Nephron (organoid): ENCODE measurements around the gene DMRTB1.

Source experiments
- H3K27ac Mint-ChIP-seq, 3 experiments: 2 replicates each; pipeline ENCODE4 v1.8.0; 2020; ENCODE audit warnings: mixed read lengths in 3 of 3, mild to moderate bottlenecking in 2 of 3, moderate library complexity in 1 of 3
- H3K27me3 Mint-ChIP-seq: 2 replicates; pipeline ENCODE4 v1.8.0; 2021; ENCODE audit warnings: low read depth, mild to moderate bottlenecking, moderate library complexity, mixed read lengths
- H3K36me3 Mint-ChIP-seq: 2 replicates; pipeline ENCODE4 v1.8.0; 2020; ENCODE audit warnings: low read depth, mixed read lengths
- H3K4me1 Mint-ChIP-seq: 2 replicates; pipeline ENCODE4 v1.8.0; 2020; ENCODE audit warnings: mixed read lengths
- H3K4me3 Mint-ChIP-seq, 3 experiments: 2 replicates each; pipeline ENCODE4 v1.8.0; 2020; ENCODE audit warnings: mild to moderate bottlenecking in 3 of 3, mixed read lengths in 3 of 3, moderate library complexity in 2 of 3
- H3K9me3 Mint-ChIP-seq: 2 replicates; pipeline ENCODE4 v1.8.0; 2020; ENCODE audit warnings: mixed read lengths
- CTCF ChIP-seq, 3 experiments: fragments of 200-600 bp; sonication (generic); IDR thresholded peaks; one replicate each; pipeline ENCODE4 v1.5.0; 2021; ENCODE audit warnings: antibody characterized with exemption in 3 of 3; ENCODE audit not compliant: unreplicated experiment in 3 of 3

Gene DMRTB1

DNA sequence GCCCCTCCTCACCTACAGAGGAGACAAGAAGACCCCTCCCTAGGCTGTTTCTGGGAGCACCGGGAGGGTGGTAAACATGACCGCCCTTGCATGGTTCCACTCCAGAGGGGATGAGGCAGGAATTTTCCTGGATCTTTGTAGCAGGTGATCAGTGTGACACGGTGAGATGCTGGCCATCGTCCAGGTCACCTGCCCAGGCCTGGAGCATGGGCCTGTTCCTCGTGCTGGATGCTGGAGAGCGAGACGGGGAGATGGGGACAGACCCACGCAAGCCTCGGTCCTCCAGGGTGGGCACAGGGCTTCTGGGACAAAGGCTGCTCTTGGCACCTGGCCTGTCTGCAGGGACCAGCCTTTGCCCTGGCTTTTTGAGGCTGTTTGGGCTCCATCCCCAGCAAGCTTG lies 46.2 kb downstream of the DMRTB1 start:
- no peaks in the 10 kb centered on the region for H3K36me3 Mint-ChIP-seq
- no peak for TF ChIP-seq CTCF (IDR thresholded peaks at IDR 0.05; ENCODE audit: unreplicated experiment in 3 of 3)
- no peak overlapping the region for H3K27ac Mint-ChIP-seq
- no peaks in the 10 kb centered on the region for H3K9me3 Mint-ChIP-seq
- H3K4me1 Mint-ChIP-seq: peaks cover 16% of the 10 kb centered on the region
- no peak overlapping the region for H3K4me3 Mint-ChIP-seq
- H3K27me3 Mint-ChIP-seq: peaks cover 20% of the 10 kb centered on the region

- Mint-ChIP-seq H3K27ac (no peak overlapping the region), H3K36me3 (no peaks in the 10 kb centered on the region), H3K9me3 (no peaks in the 10 kb centered on the region), H3K27me3 (peaks cover 20% of the 10 kb centered on the region), H3K4me1 (peaks cover 11% of the 10 kb centered on the region), H3K4me3 (no peak overlapping the region)
- no peak for TF ChIP-seq CTCF (IDR thresholded peaks at IDR 0.05; ENCODE audit: unreplicated experiment in 3 of 3)
These were observed 46.7 kb downstream of the DMRTB1 start for GRCh38 chr1:53505891-53506290.

DNA sequence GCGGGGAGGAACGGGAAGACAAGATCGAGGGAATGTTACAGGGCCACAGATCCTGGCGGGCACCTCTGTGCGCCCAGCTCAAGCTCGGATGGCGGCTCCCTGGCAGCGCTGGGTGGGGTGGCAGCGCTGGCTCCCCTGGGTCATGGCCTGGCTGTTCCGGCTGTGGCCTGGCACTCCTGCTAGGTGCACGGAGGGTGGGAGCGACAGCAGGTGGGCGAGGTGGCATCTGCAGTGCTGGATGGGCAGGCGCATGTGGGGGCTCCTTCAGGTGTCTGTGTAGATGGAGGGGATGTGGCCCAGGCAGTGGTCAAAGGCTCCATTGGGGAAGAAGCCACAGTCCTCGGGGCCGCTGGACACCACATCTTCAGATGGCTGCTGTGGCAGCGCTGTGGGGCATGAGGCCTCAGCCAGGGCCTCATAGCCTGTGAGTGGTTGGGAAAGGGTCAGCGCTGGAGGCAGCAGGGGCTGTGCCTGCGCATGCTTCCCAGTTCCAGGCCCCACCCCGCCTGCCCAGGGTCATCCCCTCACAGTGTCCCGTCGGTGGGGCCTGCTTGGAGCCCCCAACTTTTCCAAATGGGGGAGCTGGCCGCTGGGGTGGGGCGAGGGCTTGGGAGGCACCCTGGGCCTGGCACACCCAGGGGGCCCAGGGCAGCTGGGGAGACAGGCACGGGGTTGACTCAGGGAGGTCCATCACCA lies 47.3 kb downstream of the DMRTB1 start:
- H3K4me3 Mint-ChIP-seq: no peak overlapping the region
- no peak for TF ChIP-seq CTCF (IDR thresholded peaks at IDR 0.05; ENCODE audit: unreplicated experiment in 3 of 3)
- H3K27me3 Mint-ChIP-seq: peaks cover 20% of the 10 kb centered on the region
- peaks cover 9% of the 10 kb centered on the region for H3K4me1 Mint-ChIP-seq
- no peaks in the 10 kb centered on the region for H3K9me3 Mint-ChIP-seq
- H3K27ac Mint-ChIP-seq: no peak overlapping the region
- no peaks in the 10 kb centered on the region for H3K36me3 Mint-ChIP-seq

GRCh38 chr1:53507116-53507820 lies 48.1 kb downstream of the DMRTB1 start:
- Mint-ChIP-seq H3K9me3 (no peaks in the 10 kb centered on the region), H3K4me1 (peaks cover 16% of the 10 kb centered on the region), H3K27ac (no peak overlapping the region), H3K36me3 (no peaks in the 10 kb centered on the region), H3K4me3 (no peak overlapping the region), H3K27me3 (peaks cover 20% of the 10 kb centered on the region)
- TF ChIP-seq CTCF (IDR thresholded peaks at IDR 0.05; ENCODE audit: unreplicated experiment in 3 of 3): no peak

DNA sequence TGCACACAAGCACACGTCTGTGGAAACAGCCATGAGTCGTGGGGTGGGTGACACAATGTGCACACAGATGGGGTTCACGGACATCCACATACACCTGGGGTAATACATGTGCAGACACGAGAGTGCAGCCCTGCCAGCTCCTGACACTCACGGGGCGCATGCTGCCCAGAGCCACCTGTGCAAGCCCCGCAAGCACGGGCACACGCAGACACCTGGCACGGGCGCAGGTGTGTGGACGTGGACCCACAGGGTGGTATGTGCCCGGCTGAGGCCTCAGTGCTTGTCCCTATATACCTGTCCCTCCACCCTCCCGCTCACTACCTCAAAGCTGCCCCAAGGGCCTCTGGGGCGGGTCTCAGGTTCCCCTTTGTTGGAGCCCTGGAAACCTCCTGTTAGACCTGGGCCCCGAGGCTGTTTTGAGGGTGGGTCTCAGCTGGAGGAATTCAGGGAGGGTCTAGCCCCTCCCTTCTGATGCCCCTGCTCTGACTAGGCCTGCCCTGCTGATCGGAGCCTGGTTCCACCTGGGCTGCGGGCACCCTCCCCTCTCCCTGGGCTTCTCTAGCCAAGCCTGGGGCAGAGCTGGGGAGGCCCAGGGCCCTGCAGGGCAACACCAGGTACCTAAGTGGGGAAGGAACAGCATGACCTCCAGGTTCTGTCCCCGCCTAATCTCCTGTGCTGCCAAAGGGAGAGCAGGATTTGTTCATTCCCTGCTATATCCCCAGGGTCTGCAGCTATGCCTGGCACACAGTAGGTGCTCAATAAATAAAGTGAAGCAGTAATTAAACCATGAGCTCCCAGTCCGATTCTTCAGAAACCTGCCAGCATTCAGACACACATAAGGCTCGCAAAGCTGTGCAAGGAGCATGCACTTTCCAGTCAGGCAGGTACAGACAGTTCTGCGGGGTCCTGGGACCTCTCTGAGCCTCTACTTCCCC lies 49.1 kb downstream of the DMRTB1 start:
- Mint-ChIP-seq H3K4me1 (peaks cover 23% of the 10 kb centered on the region), H3K4me3 (no peak overlapping the region), H3K27me3 (peaks cover 24% of the 10 kb centered on the region), H3K27ac (no peak overlapping the region), H3K9me3 (no peaks in the 10 kb centered on the region), H3K36me3 (no peaks in the 10 kb centered on the region)
- TF ChIP-seq CTCF (IDR thresholded peaks at IDR 0.05; ENCODE audit: unreplicated experiment in 3 of 3): no peak
